Stomach (tissue), 4 donors: ENCODE results near the gene PTGES.

Experiments used
- EP300 ChIP-seq: sonication (generic); formaldehyde crosslinking; IDR thresholded peaks from one replicate; pipeline ENCODE4 v1.6.1; 2017; ENCODE audit warnings: antibody characterized with exemption
- POLR2AphosphoS5 ChIP-seq, 3 donors: sonication (generic); formaldehyde crosslinking; IDR thresholded peaks; one replicate each; pipeline ENCODE4 v1.6.1; 2016; ENCODE audit warnings: antibody characterized with exemption in 3 of 3

GRCh38 chr9:129740174-129740573 is 12.7 kb downstream of the PTGES start:
- TF ChIP-seq POLR2AphosphoS5 (IDR thresholded peaks at IDR 0.05) (no peak), EP300 (no peak)
